GM19025 (cell line): ENCODE measurements around the gene FIP1L1.

Source experiments
- ATAC-seq: cut with Tn5 transposase; IDR thresholded peaks from one replicate; pipeline ENCODE4 v1.9.1; 2021; ENCODE audit warnings: mild to moderate bottlenecking, low read depth, moderate library complexity; ENCODE audit not compliant: unreplicated experiment

The FIP1L1 gene

DNA sequence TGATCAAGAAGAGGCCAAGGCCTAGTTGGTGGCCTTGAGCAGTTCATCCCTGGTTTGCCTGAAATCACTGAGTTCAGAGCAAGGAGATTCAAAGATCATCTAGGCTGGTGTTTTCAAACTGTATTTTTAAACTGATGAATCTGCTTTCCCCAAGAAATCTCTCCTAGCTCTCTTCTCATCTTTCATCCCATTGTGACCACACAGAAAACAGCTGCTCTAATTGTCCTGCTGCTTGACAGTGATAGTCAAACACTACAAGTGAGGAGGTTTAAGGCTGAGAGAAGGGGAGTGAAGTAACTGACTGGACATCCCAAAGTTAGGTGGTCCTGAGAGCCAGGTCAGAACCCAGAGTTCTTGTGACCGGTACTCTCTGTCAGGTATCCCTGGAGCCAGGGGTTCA is 122.3 kb downstream of the FIP1L1 start:
- no peak for ATAC-seq

DNA sequence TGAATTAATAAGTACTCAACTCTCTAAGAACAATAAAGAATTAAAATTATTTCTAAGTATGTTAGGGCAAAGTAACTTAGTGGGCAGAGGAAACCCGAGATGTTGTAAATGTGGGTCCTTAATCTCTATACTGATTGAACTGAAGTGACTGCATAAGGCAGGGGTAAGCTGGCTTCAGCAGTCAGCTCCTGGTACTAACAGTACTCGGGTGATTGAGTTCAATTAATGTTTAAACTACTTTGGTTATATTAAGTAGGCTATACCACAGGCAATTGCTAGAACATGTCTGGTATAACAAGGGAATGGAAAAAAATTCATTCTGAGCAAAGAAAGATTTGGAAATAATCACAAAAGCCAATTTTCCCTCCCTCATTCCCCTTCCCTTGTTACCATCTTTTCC is 123.1 kb downstream of the FIP1L1 start:
- ATAC-seq = no peak

DNA sequence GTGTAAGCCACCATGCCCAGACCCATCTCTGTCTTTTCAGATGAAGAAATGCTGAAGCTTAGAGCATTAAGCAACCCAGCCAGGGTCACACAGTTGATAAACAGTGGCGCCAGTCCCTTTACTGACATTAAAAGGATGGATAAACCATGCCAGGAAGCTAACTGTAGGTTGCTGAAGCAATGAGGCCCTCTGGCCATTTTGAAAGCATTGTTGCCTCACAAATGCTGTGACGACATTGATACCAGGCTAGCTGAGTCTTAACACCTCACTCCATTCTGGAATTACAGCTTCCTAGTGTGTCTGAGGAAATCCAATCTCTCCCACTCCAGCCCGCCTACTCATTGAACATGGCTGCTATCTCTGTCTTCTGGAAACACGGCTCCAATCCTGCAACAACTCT is 124.1 kb downstream of the FIP1L1 start:
- no peak for ATAC-seq

DNA sequence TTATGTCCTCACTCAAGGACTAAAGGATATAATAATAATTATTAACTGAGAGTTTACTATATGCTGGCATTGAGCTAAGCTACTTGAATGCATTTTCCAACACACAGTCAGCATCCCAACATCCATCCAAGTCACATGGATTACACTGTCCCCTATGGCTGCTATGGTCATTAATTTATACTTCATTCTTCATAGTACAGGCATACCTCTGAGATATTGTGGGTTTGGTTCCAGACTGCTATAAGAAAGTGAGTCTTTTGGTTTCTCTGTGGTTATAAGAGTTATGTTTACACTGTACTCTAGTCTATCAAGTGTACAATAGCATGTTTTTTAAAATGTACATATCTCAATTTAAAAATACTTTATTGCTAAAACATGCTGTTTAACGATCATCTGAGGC is 124.7 kb downstream of the FIP1L1 start:
- no peak for ATAC-seq

DNA sequence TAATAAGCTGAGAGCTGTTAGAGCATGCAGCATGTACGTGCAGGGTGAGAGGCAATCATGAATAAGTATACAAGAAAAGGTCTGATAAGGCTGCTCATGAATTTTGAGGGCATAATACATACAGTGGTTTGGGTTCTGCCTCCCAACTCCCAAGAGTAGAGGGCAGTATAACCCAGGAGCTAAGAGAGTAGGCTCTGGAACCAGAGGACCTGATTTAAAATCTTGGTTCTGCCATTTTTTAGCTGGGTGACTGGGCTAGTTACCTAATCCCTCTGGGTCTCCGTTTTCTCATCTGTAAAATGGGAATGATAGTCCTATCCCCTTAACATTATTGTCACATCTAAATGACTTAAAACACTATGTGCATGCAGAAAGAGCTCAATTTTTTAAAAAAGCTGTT is 128.5 kb downstream of the FIP1L1 start:
- no peak for ATAC-seq

DNA sequence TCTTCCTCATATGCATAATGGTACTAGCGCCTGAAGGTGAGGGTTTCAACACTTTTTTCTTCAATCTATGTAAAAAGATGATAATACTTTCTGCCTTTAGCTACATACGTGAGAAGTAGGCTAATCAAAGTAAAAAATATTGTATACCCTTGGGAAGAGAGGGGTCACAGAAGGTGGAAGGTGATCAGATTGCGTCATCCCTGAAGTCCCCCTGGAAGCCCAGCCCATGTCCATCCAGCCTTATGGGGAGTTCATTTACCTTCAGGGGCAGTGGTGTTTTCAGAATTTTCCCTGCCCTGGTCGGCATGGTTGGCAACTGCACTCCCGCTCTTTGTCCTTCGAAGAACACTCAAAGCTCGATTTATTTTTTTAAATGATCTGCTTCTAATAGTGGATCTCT is 129.6 kb downstream of the FIP1L1 start:
- no peak for ATAC-seq

DNA sequence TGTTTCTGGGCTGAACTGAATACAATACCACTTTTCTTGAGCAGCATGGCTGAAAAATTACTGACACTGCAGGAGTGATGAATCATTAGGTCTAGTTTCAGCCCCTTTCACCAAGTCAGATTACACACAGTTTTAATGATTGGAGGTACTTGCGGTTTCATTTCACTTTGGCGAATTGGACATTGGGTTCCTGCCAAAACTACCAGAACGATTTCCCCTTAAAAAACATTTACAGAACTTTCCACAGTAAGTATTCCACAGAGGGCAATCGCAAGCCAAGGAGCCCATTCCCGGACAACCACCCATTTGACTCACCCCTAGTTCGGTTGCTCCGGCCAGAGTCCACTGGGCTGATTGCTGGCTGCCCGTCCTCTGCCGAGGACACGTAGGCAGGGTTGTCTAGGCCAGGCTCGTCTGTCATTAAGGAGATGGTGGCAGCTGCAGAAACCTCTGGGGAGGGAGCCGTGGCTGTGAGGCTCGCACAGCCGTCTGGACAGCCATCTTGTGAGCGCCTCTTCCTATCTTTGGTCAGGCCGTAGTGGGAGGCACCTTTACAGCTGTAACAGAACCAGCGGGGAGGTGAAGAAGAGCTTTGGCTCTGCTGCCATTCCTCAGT is 130.3 kb downstream of the FIP1L1 start:
- no peak for ATAC-seq

DNA sequence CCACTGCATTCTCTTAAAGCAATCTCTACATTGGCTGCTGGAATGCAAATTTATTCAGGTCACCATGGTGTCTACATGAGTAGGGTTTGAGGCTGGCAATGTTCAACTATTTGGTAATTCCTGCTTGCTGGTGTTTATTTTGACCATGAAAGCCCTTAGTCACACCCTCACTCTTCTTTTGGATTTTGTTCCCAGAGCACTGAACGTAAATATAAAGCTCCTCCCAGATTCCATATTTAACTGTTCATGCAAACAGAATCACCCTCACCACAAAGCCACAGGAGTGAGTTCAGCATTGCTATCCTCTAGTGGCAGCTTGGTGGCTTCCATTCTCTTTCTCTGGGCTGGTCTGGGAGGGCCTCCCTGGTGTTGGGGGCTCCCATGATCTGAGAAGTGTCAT is 131.0 kb downstream of the FIP1L1 start:
- ATAC-seq = no peak

DNA sequence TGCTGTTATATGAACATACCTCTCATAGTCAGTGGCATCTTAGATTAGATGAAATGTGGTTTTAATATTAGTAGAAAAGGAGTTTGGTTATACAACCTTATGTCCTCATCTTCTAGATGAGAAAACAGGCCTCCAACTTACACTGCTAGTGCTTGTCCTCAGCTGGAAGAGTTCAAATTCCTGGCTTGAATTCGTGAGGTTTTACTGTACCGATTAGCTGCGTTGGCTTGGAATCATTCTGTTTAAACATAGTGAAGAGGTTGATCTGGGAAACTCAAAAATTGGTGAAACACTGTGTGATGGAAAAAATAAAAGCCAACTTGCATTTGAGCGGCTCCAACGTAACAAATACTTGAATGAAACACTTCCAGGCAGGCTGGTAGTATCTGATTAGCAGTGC is 132.9 kb downstream of the FIP1L1 start:
- no peak for ATAC-seq
